ENCODE measurements around the gene MIF4GD.

MIF4GD gene

GRCh38 chr17:75315541-75316243, 44.7 kb upstream of the MIF4GD start:
- TF ChIP-seq FOXM1 (IDR thresholded peaks at IDR 0.05; ENCODE audit: borderline replicate concordance) (no peak), CTBP1 (IDR thresholded peaks at IDR 0.05; ENCODE audit: borderline replicate concordance) (no peak), BHLHE40 (IDR thresholded peaks at IDR 0.05; ENCODE audit: borderline replicate concordance) (no peak), SUZ12 (IDR thresholded peaks at IDR 0.05) (no peak), SP1 (IDR thresholded peaks at IDR 0.05) (no peak), ELF4 (IDR thresholded peaks at IDR 0.05) (no peak), FOXK2 (IDR thresholded peaks at IDR 0.05) (no peak), ARNT (IDR thresholded peaks at IDR 0.05) (no peak), TARDBP (IDR thresholded peaks at IDR 0.05) (no peak), PKNOX1 (IDR thresholded peaks at IDR 0.05) (no peak), NFRKB (IDR thresholded peaks at IDR 0.05) (no peak), FOXA1 (IDR thresholded peaks at IDR 0.05) (no peak), L3MBTL2 (conservative IDR thresholded peaks at IDR 0.05) (no peak)
- ChIA-PET POLR2A (interaction anchor here (0.7 to 2.3 kb wide), 3 partner anchors 27 to 90 kb away, joined by 3 to 11 read pairs (median 4); partner anchors contain the start of genes GRB2, MIF4GD and SLC25A19), CTCF (interaction anchor here (1.1 to 2.1 kb wide), 2 partner anchors 26 to 45 kb away, joined by 4 to 7 read pairs; partner anchors contain the start of genes MIF4GD and SLC25A19)
- no peak for DNase-seq (ENCODE audit: extremely low spot score)

- no peak for TF ChIP-seq ELF4 (IDR thresholded peaks at IDR 0.05)
- CTCF ChIA-PET: interaction anchor here (0.5 kb wide), 1 partner anchor 9 kb away, joined by 8 read pairs; no protein-coding TSS in a partner anchor
- POLR2A ChIA-PET: no interaction called here
- DNase-seq (ENCODE audit: extremely low spot score): no peak
Observed at GRCh38 chr17:75313941-75314551, 43.0 kb upstream of the MIF4GD start.

DNA sequence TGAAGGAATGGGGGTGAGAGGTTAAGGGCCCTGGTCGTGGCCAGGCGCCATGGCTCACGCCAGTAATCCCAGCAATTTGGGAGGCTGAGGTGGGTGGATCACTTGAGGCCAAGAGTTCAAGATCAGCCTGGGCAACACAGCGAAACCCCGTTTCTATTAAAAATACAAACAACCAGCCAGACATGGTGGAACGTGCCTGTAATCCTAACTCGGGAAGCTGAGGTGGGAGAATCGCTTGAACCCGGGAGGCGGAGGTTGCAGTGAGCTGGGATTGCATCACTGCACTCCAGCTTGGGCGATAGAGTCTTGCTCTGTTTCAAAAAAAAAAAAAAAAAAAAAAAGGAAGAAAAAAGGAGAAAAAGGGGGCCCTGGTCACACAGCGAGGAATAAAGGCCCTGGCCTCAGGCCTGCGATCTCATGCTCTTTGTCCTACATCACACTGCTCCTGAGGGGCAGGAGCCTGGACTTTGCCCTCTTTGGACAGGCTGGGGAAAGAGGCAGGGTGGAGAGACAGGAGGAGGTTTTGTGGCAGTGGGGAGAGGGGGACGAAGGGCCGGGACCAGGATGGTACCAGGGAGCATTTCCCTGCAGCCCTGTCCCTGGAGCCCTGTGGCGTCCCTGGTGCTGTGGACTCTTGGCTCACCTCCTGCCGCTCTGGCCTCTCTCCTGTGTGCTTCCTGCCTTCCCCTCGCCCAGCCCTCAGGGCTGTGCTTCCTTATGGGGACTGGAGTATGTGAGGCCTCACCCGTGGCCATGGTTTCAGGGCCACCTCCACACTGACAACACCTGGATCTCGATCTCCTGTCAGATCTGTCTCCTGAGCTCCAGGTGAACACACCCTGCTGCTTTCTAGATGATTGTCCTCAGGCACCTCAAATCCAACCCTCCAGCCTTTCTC, 38.0 kb upstream of the MIF4GD start:
- no peak for TF ChIP-seq BHLHE40 (IDR thresholded peaks at IDR 0.05; ENCODE audit: borderline replicate concordance)
- no peak for TF ChIP-seq TARDBP (IDR thresholded peaks at IDR 0.05)
- TF ChIP-seq SUZ12 (IDR thresholded peaks at IDR 0.05): no peak
- no peak for TF ChIP-seq ZNF384 (IDR thresholded peaks at IDR 0.05)
- TF ChIP-seq L3MBTL2 (conservative IDR thresholded peaks at IDR 0.05): no peak
- TF ChIP-seq NFRKB (IDR thresholded peaks at IDR 0.05): no peak
- no peak for TF ChIP-seq FOXK2 (IDR thresholded peaks at IDR 0.05)
- no peak for TF ChIP-seq HDGF (IDR thresholded peaks at IDR 0.05; ENCODE audit: borderline replicate concordance)
- TF ChIP-seq SP1 (IDR thresholded peaks at IDR 0.05): no peak
- TF ChIP-seq FOXM1 (IDR thresholded peaks at IDR 0.05; ENCODE audit: borderline replicate concordance): no peak
- no peak for TF ChIP-seq FOXA1 (IDR thresholded peaks at IDR 0.05)
- TF ChIP-seq LEF1 (IDR thresholded peaks at IDR 0.05; ENCODE audit: borderline replicate concordance): no peak
- TF ChIP-seq ARNT (IDR thresholded peaks at IDR 0.05): no peak
- no peak for TF ChIP-seq PKNOX1 (IDR thresholded peaks at IDR 0.05)
- TF ChIP-seq CTBP1 (IDR thresholded peaks at IDR 0.05; ENCODE audit: borderline replicate concordance): no peak
- TF ChIP-seq ELF4 (IDR thresholded peaks at IDR 0.05): no peak
- POLR2A ChIA-PET: interaction anchor here (1.0 to 1.2 kb wide), 2 partner anchors 38 to 97 kb away, joined by 3 to 4 read pairs; partner anchors contain the start of genes GRB2 and MIF4GD

DNA sequence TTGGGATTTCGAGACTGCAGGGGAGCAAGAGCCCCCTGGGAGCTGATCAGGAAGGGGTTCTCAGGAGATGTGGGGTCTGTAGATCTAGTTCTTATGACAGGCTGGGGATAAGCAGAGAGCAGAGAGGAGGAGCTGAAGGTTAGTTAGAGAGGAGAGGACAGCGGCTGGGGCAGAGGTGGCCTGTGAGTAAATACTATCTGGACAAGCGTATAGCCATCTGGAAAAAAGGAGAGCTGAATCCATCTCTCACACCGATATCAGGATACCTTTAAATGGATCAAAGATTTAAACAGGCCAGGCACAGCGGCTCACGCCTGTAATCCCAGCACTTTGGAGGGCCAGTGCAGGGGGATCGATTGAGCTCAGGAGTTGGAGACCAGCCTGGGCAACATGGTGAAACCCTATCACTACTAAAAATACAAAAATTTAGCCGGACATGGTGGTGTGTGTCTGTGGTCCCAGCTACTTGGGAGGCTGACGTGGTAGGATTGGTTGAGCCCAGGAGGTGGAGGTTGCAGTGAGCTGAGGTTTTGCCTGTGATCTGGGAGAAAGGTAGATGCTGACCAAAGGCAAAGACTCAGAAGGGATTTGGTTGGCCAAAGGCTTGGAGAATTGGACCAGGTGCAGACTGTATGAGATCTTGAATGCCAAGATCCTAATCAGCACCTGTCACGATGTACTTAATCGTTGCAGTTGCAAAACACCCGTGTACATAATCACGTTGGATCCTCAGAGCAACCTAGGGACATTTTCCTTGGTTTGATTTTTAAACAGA, 37.1 kb upstream of the MIF4GD start:
- CTCF ChIA-PET: interaction anchor here (1.5 kb wide), 1 partner anchor 37 kb away, joined by 4 read pairs; the partner anchor contains the start of gene MIF4GD
- TF ChIP-seq BHLHE40 (IDR thresholded peaks at IDR 0.05; ENCODE audit: borderline replicate concordance) (no peak), TARDBP (IDR thresholded peaks at IDR 0.05) (no peak), ZNF384 (IDR thresholded peaks at IDR 0.05) (no peak), SUZ12 (IDR thresholded peaks at IDR 0.05) (no peak), HDGF (IDR thresholded peaks at IDR 0.05; ENCODE audit: borderline replicate concordance) (no peak), LEF1 (IDR thresholded peaks at IDR 0.05; ENCODE audit: borderline replicate concordance) (no peak), ARNT (IDR thresholded peaks at IDR 0.05) (no peak)
- POLR2A ChIA-PET: interaction anchor here (0.9 kb wide), 1 partner anchor 38 kb away, joined by 4 read pairs; no protein-coding TSS in a partner anchor
- no peak for DNase-seq (ENCODE audit: extremely low spot score)

More for the DNA sequence above, 38.0 kb upstream of the MIF4GD start:
- CTCF ChIA-PET: interaction anchor here (1.5 kb wide), 1 partner anchor 38 kb away, joined by 4 read pairs; the partner anchor contains the start of gene MIF4GD
- DNase-seq (ENCODE audit: extremely low spot score): no peak

DNA sequence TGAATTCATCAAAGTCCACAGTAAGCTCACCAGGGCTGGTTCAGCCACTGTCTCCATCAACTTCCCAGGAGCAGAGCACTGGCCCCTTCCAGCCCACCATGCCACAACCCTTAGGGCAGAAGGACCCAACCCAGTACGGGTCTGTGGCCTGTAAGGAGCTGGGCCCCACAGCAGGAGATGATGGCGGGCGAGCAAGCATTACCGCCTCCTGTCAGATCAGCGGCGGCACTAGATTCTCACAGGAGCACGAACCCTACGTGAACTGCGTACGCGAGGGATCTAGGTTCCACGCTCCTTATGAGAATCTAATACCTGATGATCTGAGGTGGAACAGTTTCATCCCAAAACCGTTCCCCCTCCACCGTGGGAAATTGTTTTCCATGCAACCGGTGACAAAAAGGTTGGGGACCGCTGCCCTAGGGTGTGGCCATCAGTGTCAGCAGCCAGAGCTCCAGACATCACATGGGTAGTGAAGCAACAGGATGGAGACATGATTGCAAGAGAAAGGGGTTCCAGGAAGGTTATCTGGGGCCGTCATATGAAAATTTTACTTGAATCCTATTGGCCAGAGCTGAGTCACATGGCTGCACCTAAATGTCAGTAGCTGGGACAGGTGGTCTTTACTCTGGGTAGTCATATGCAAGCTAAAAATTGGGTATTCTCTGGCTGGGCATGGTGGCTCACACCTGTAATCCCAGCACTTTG, 30.6 kb upstream of the MIF4GD start:
- DNase-seq (ENCODE audit: extremely low spot score): no peak
- TF ChIP-seq SP1 (IDR thresholded peaks at IDR 0.05): no peak
- no peak for TF ChIP-seq CTBP1 (IDR thresholded peaks at IDR 0.05; ENCODE audit: borderline replicate concordance)
- TF ChIP-seq HDGF (IDR thresholded peaks at IDR 0.05; ENCODE audit: borderline replicate concordance): no peak
- no peak for TF ChIP-seq BHLHE40 (IDR thresholded peaks at IDR 0.05; ENCODE audit: borderline replicate concordance)
- TF ChIP-seq ELF4 (IDR thresholded peaks at IDR 0.05): no peak
- no peak for TF ChIP-seq PKNOX1 (IDR thresholded peaks at IDR 0.05)
- no peak for TF ChIP-seq FOXM1 (IDR thresholded peaks at IDR 0.05; ENCODE audit: borderline replicate concordance)
- no peak for TF ChIP-seq L3MBTL2 (conservative IDR thresholded peaks at IDR 0.05)
- no peak for TF ChIP-seq FOXK2 (IDR thresholded peaks at IDR 0.05)
- no peak for TF ChIP-seq LEF1 (IDR thresholded peaks at IDR 0.05; ENCODE audit: borderline replicate concordance)
- TF ChIP-seq ARNT (IDR thresholded peaks at IDR 0.05): no peak
- no peak for TF ChIP-seq NFRKB (IDR thresholded peaks at IDR 0.05)
- TF ChIP-seq TARDBP (IDR thresholded peaks at IDR 0.05): no peak
- no peak for TF ChIP-seq FOXA1 (IDR thresholded peaks at IDR 0.05)
- TF ChIP-seq ZNF384 (IDR thresholded peaks at IDR 0.05): no peak
- no peak for TF ChIP-seq SUZ12 (IDR thresholded peaks at IDR 0.05)
- CTCF ChIA-PET: no interaction called here
- POLR2A ChIA-PET: interaction anchor here (1.6 kb wide), 1 partner anchor 12 kb away, joined by 7 read pairs; the partner anchor contains the start of gene SLC25A19
